Right lobe of liver (tissue), 6 donors: ENCODE data around the gene SEPTIN10. TPM values are rescaled to one million over a fixed set of nuclear protein-coding genes. Genes with fewer than 3 reads are reported as not detected.

Source experiments
- ATAC-seq, 4 donors: fragments of 200-7000 bp; cut with Tn5 transposase; one replicate each; pipeline ENCODE4 v1.9.1; 2020; ENCODE audit warnings: mild to moderate bottlenecking in 4 of 4, moderate library complexity in 4 of 4
- DNase-seq, 3 donors: peaks; one replicate each; pipeline ENCODE4 v3.0.0-alpha.2; 2020
- H3K27ac ChIP-seq, 3 donors: fragments of 200-600 bp; one replicate each; pipeline ENCODE4 v1.8.0; 2022
- H3K27me3 ChIP-seq, 2 donors: fragments of 200-600 bp; one replicate each; pipeline ENCODE4 v1.8.0; 2022
- H3K36me3 ChIP-seq, 4 donors: fragments of 200-600 bp; sonication (generic) in 1 of 4; one replicate each; pipeline versions ENCODE4 v1.5.1 to v1.8.0; 2017 to 2022; ENCODE audit warnings: control low read depth in 1 of 4
- H3K4me1 ChIP-seq, 4 donors: fragments of 200-600 bp; sonication (generic) in 1 of 4; one replicate each; pipeline versions ENCODE4 v1.5.1 to v1.8.0; 2017 to 2022; ENCODE audit warnings: control low read depth in 1 of 4
- H3K4me3 ChIP-seq, 3 donors: fragments of 200-600 bp; one replicate each; pipeline ENCODE4 v1.8.0; 2022
- H3K9me3 ChIP-seq, 4 donors: fragments of 200-600 bp; sonication (generic) in 1 of 4; one replicate each; pipeline versions ENCODE4 v1.5.1 to v1.8.0; 2017 to 2022; ENCODE audit warnings: control low read depth in 1 of 4
- POLR2A ChIP-seq: fragments of 450-650 bp; IDR thresholded peaks from one replicate; pipeline ENCODE4 v1.6.1; 2017; ENCODE audit warnings: antibody characterized with exemption, mild to moderate bottlenecking
- WGBS: methylation state at CpG from one replicate; pipeline ENCODE4 v1.1.6; 2018; ENCODE audit warnings: low coverage, low lambda C conversion rate; ENCODE audit not compliant: insufficient coverage; ENCODE audit errors: missing lambda C conversion rate; 5-methylcytosine and 5-hydroxymethylcytosine counted together
- intact Hi-C, 2 donors: fragments of 100-400 bp; cut with DNase I; formaldehyde crosslinking; loops; one replicate each; pipeline versions ENCODE4 v1.11.2 to v1.14.1; 2022
- total RNA-seq, 6 experiments: library from RNA; depleted of rRNA in 2 of 6; stranded (reverse); fragments of >200 nt in 2 of 6; fragmentation: NEBNext Ultra II Directional in 3 of 6; extraction: Animal tissue kit (Norgen Biotek cat#: 25700) in 3 of 6; gene quantifications; one replicate each; pipeline versions ENCODE4 v1.1.0 to v1.2.4, GENCODE V29; 2016 to 2023
- TF ChIP-seq, protein P1 (sequence below), 4 donors: fragments of 200-600 bp in 3 of 4; fragments of 450-650 bp in 1 of 4; IDR thresholded peaks; one replicate each; pipeline versions ENCODE4 v1.5.1 to v1.8.0; 2016 to 2022; ENCODE audit warnings: antibody characterized with exemption in 4 of 4, mild to moderate bottlenecking in 2 of 4
- donor health status: DM: no; HTN: yes; CAD: no.
- donor health status: DM: no; HTN: no; CAD: no.
- donor health status: DM: no; HTN: no; CAD: no.
- donor health status: DM: no; HTN: yes; CAD: no.
- donor health status: DM: no; HTN: yes; CAD: no.

The SEPTIN10 gene
- total RNA-seq, 6 experiments from 2014 or later = 34.6 to 52.8 (median 40.8) TPM

DNA sequence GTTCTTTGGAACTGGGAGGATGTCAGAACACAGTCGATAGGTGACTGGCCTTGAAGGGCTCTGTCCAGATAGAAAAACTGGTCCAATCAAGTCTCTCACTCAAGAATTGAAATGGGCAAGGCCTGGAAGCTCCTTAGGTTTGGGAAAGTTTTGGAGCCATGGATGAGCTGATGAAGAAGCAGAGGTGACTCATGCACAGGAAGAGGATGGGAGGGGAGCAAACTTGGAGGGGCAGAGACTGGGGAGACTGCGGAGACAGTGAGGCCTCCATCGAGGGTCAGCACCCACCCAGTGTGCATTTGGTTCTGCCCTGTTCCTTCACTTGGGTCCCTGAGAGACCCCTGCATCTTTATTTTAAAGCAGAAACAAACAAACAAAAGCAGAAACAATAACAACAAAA is 41.5 kb upstream of the SEPTIN10 start:
- 86% methylated on average over 3 of the region's 3 CpGs for WGBS
- TF ChIP-seq POLR2A = no peak
- TF ChIP-seq, protein P1, sequence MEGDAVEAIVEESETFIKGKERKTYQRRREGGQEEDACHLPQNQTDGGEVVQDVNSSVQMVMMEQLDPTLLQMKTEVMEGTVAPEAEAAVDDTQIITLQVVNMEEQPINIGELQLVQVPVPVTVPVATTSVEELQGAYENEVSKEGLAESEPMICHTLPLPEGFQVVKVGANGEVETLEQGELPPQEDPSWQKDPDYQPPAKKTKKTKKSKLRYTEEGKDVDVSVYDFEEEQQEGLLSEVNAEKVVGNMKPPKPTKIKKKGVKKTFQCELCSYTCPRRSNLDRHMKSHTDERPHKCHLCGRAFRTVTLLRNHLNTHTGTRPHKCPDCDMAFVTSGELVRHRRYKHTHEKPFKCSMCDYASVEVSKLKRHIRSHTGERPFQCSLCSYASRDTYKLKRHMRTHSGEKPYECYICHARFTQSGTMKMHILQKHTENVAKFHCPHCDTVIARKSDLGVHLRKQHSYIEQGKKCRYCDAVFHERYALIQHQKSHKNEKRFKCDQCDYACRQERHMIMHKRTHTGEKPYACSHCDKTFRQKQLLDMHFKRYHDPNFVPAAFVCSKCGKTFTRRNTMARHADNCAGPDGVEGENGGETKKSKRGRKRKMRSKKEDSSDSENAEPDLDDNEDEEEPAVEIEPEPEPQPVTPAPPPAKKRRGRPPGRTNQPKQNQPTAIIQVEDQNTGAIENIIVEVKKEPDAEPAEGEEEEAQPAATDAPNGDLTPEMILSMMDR (IDR thresholded peaks at IDR 0.05) = no peak

DNA sequence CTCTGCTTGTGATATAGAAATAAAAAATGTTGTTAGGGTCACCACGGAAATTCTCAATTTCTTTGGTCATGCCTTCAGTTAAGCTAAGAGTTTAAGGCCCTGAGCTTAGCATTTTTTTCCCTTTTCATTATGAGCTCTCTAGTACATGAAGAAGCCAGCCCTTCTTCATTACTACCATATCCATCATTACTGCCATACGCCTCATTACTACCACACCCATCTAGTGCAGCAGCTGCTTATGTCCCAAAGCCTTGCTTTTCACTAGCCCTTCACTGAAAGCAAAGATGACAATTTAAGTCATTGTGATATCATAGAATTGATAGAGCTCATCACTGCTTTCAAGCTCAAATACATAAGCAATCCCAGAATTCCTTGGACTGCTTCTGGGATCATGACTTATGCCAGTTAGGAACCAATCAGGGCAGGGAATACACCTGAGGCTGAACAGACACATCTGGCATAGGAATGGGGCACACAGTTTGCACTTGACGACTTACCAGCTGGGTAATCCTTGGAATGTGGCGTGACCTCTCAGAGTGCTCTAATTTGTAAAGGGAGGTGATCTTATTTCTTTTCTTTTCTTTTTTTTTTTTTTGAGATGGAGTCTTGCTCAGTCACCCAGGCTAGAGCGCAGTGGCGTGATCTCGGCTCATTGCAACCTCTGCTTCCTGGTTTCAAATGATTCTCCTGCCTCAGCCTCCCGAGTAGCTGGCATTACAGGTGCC is 40.7 kb upstream of the SEPTIN10 start:
- Histone ChIP-seq H3K4me3 (no peak overlapping the region), H3K4me1 (no peaks in the 10 kb centered on the region), H3K9me3 (no peaks in the 10 kb centered on the region), H3K27ac (no peak overlapping the region), H3K36me3 (no peaks in the 10 kb centered on the region), H3K27me3 (no peaks in the 10 kb centered on the region)
- intact Hi-C loops = no loop called here
- ATAC-seq (no peak), DNase-seq (no peak)
- TF ChIP-seq, protein P1 (IDR thresholded peaks at IDR 0.05) = no peak
- no peak for TF ChIP-seq POLR2A
- WGBS = 85% methylated on average over 6 of the region's 8 CpGs

More for the DNA sequence above, 41.5 kb upstream of the SEPTIN10 start:
- H3K4me3 ChIP-seq = no peak overlapping the region
- no peak overlapping the region for H3K27ac ChIP-seq
- H3K27me3 ChIP-seq = no peaks in the 10 kb centered on the region
- no peaks in the 10 kb centered on the region for H3K36me3 ChIP-seq
- no peaks in the 10 kb centered on the region for H3K4me1 ChIP-seq
- ATAC-seq = no peak
- no peaks in the 10 kb centered on the region for H3K9me3 ChIP-seq
- intact Hi-C loops = no loop called here
- no peak for DNase-seq

DNA sequence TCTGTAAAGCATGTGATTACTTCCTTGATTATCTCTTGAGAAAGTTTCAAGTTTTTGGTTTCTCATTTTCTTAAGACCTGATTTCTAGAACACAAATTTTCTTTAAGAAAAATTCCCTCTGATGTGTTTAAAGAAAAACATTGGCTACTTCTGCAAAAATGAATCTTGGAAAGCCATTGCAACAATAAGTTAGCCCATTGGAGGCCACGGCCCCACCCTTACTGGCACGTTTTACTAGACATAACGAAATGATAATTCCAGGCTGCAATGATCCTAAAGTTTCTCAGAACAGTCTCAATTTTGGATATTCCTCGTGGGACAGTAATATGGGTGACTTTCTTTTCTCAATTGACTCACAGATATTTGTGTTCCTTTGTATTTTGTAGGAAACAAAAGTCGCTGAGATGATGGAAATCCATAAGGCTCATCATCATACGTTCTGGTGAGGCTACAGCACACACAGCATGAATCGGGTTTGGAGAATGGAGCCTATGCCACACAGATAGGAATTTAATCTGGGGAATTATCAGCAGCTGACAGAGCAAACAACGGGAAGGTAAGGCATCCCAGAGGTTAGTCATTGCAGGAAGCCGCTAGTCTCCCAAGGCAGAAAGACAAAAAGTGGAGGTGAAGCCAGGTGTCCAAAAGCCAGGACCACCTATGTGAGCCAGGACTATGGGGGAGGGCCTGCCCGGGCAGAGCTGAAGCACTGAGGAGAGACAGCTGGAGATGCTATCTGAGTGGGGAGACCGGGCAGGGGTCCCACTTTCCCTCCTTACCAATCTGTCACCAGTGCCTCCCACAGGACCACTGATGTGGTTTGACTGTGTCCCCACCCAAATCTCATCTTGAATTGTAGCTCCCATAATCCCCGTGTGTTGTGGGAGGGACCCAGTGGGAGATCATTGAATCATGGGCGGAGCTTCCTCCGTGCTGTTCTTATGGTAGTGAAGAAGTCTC is 36.2 kb upstream of the SEPTIN10 start:
- no peaks in the 10 kb centered on the region for H3K36me3 ChIP-seq
- ATAC-seq = no peak
- no peaks in the 10 kb centered on the region for H3K9me3 ChIP-seq
- H3K27ac ChIP-seq = no peak overlapping the region
- DNase-seq = no peak
- TF ChIP-seq POLR2A = no peak
- TF ChIP-seq, protein P1 (IDR thresholded peaks at IDR 0.05) = no peak
- intact Hi-C loops = no loop called here
- H3K4me1 ChIP-seq = peaks cover 0 to 7% (median 3%) of the 10 kb centered on the region in 4 donors
- WGBS = 77% methylated on average over 9 of the region's 14 CpGs
- no peak overlapping the region for H3K4me3 ChIP-seq
- H3K27me3 ChIP-seq = no peaks in the 10 kb centered on the region

DNA sequence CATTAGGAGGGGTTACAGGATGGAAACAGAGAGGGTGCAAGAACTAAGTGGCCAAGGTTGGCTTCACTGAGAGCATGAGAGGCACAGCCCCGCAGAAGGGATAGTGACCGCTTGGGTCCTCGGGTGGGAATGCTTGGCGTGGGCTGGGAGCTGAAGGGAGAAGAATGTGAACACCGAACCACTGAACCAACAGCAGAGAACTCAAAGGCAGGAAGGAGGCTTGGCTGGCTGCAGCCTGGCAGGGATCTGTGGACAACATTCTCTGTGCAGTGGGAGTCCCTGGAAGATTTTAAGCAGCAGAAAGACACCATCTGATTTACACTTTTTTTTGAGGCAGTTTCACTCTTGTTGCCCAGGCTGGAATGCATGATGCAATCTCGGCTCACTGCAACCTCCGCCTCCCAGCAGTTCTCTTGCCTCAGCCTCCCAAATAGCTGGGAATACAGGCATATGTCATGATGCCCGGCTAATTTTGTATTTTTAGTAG is 34.3 kb upstream of the SEPTIN10 start:
- no peak for TF ChIP-seq POLR2A
- TF ChIP-seq, protein P1 (IDR thresholded peaks at IDR 0.05) = no peak
- no peaks in the 10 kb centered on the region for H3K36me3 ChIP-seq
- no peak for DNase-seq
- H3K27ac ChIP-seq = no peak overlapping the region
- no peaks in the 10 kb centered on the region for H3K27me3 ChIP-seq
- ATAC-seq = no peak
- WGBS = 78% methylated on average over 5 of the region's 8 CpGs
- H3K4me1 ChIP-seq = peaks cover 0 to 23% (median 8%) of the 10 kb centered on the region in 4 donors
- no peaks in the 10 kb centered on the region for H3K9me3 ChIP-seq
- no peak overlapping the region for H3K4me3 ChIP-seq
- intact Hi-C loops = no loop called here
